ENCODE measurements around the gene EVC2. TPM values are rescaled to one million over a fixed set of nuclear protein-coding genes. Genes with fewer than 3 reads are reported as not detected.

The EVC2 gene
- total and polyA plus RNA-seq, 2 of the 13 experiments (the other 11 are each of a cell fraction or from before 2014, with no cell fraction given), result not detected

- DNase-seq (ENCODE audit: low spot score) (no peak), FAIRE-seq (no peak), ATAC-seq (no peak)
- H3K9me3 ChIP-seq (ENCODE audit: low read length), result no peaks in the 10 kb centered on the region
- no peak overlapping the region for H3K4me3 ChIP-seq (replicated peaks in 1 of 3; ENCODE audit: insufficient read depth in 1 of 3, low read depth in 2 of 3, low read length in 3 of 3)
- no peaks in the 10 kb centered on the region for H3K36me3 ChIP-seq (replicated peaks in 1 of 2; ENCODE audit: control insufficient read depth in 1 of 2, insufficient read depth in 2 of 2, low read length in 2 of 2)
- TF ChIP-seq ZKSCAN8 (CRISPR knock-in tag; IDR thresholded peaks at IDR 0.05; ENCODE audit: borderline replicate concordance) (no peak), RELA (CRISPR knock-in tag; IDR thresholded peaks at IDR 0.05) (no peak), NFATC3 (CRISPR knock-in tag; IDR thresholded peaks at IDR 0.05) (no peak), ATAD3A (CRISPR knock-in tag; IDR thresholded peaks at IDR 0.05) (no peak), ZNF710 (CRISPR knock-in tag; IDR thresholded peaks at IDR 0.05; ENCODE audit: borderline replicate concordance) (no peak), SRSF9 (IDR thresholded peaks at IDR 0.05; ENCODE audit: borderline replicate concordance, insufficient read depth, low read depth, low read length, poor library complexity, severe bottlenecking) (no peak), HMGXB3 (CRISPR knock-in tag; IDR thresholded peaks at IDR 0.05; ENCODE audit: borderline replicate concordance) (no peak), ZNF546 (CRISPR knock-in tag; conservative IDR thresholded peaks at IDR 0.05) (no peak), ZNF790 (CRISPR knock-in tag; IDR thresholded peaks at IDR 0.05; ENCODE audit: borderline replicate concordance) (no peak), ZNF253 (CRISPR knock-in tag; IDR thresholded peaks at IDR 0.05; ENCODE audit: borderline replicate concordance) (no peak), MAFG (CRISPR knock-in tag; IDR thresholded peaks at IDR 0.05) (no peak), ZNF724P (CRISPR knock-in tag; IDR thresholded peaks at IDR 0.05; ENCODE audit: borderline replicate concordance) (no peak), ZNF883 (CRISPR knock-in tag; IDR thresholded peaks at IDR 0.05; ENCODE audit: not compliant biosample characterization) (no peak)
- H2AFZ ChIP-seq (ENCODE audit: low read length), result no peak overlapping the region
- H3K4me1 ChIP-seq (ENCODE audit: insufficient read depth, low read length), result no peaks in the 10 kb centered on the region
- intact Hi-C loops (cut with micrococcal nuclease; ENCODE audit: unreplicated experiment) (no loop called here), in situ Hi-C loops (cut with HindIII; ENCODE audit: extremely low pct_ligation_motif_present, low pct_unique_long_range_greater_than_20kb) (no loop called here)
- H3K79me2 ChIP-seq (ENCODE audit: insufficient read depth, low read length), result no peaks in the 10 kb centered on the region
- CTCF ChIA-PET (ENCODE audit: low intra/inter-chr PET ratio, low total read pairs), result no interaction called here
- H3K27ac ChIP-seq (ENCODE audit: extremely low read length, insufficient read depth, low read length), result no peak overlapping the region
- no TSS peak for BruUV-seq (replicated peaks)
- POLR2A ChIA-PET, result no interaction called here
- H4K20me1 ChIP-seq (ENCODE audit: insufficient read depth, low read length), result no peaks in the 10 kb centered on the region
- H3K9ac ChIP-seq (ENCODE audit: insufficient read depth, low read depth, low read length), result no peak overlapping the region
- H3K27me3 ChIP-seq (ENCODE audit: control insufficient read depth in 1 of 2, insufficient read depth in 2 of 2, low read length in 2 of 2), result peaks cover 0 to 5% of the 10 kb centered on the region in 2 experiments; a peak in 1 of 5 replicates
- H3K4me2 ChIP-seq (ENCODE audit: low read depth, low read length), result no peak overlapping the region
- 5% methylated on average over 2 of the region's 5 CpGs for WGBS (ENCODE audit: low lambda C conversion rate)
Measured at GRCh38 chr4:5575941-5576340, 132.4 kb downstream of the EVC2 start.
